ENCODE results near the gene RRP36.

RRP36 gene

DNA sequence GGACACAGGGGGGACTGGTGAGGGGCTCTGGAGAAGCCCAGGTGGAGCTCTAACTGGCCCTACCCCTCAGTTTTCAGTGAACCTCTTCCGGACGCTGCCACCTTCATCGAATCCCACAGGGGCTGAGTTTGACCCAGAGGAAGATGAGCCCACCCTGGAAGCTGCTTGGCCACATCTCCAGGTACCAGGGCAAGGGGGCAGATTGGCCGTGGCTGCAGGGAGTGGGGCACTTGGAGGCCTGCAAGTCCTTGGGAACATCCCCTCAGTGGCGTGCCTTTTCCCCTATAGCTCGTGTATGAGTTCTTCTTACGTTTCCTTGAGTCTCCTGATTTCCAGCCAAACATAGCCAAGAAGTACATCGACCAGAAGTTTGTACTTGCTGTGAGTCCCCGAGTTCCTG lies 14.3 kb upstream of the RRP36 start:
- DNase-seq (ENCODE audit: low spot score), result no peak

DNA sequence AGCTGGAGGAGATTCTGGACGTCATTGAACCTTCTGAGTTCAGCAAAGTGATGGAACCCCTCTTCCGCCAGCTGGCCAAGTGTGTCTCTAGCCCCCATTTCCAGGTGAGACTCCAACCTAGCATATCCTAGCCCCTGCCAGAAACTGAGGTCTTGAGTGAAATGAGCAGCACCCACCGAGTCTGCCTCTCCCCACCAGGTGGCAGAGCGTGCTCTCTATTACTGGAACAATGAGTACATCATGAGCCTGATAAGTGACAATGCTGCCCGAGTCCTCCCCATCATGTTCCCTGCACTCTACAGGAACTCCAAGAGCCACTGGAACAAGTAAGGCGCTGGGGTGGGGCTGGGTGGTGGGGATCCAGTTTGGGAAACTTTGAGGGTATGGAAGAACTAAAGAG lies 12.3 kb upstream of the RRP36 start:
- peak; percentile 59 for DNase-seq (ENCODE audit: low spot score)

DNA sequence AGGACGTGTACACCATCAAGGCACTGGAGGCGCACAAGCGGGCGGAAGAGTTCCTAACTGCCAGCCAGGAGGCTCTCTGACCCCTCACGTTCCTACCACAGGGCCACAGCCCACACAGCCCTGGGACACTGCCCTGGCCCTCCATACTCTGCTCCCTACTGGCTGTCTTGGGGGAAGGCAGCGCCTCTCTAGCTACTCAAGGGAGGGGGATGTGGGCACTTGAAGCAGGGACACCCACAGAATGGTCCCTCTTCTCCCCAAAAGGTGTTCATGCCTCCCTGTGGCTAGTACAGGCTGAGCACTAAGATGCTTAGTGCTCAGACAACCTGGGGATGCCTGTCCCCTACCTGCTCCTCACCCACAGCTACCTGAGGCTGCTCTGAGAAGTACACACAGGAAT lies 10.2 kb upstream of the RRP36 start:
- DNase-seq (ENCODE audit: low spot score), result no peak

- DNase-seq (ENCODE audit: low spot score), result no peak
Measured at GRCh38 chr6:43012364-43012763, 9.1 kb upstream of the RRP36 start.

GRCh38 chr6:43013097-43013842 lies 8.2 kb upstream of the RRP36 start:
- no peak for DNase-seq (ENCODE audit: low spot score)

DNA sequence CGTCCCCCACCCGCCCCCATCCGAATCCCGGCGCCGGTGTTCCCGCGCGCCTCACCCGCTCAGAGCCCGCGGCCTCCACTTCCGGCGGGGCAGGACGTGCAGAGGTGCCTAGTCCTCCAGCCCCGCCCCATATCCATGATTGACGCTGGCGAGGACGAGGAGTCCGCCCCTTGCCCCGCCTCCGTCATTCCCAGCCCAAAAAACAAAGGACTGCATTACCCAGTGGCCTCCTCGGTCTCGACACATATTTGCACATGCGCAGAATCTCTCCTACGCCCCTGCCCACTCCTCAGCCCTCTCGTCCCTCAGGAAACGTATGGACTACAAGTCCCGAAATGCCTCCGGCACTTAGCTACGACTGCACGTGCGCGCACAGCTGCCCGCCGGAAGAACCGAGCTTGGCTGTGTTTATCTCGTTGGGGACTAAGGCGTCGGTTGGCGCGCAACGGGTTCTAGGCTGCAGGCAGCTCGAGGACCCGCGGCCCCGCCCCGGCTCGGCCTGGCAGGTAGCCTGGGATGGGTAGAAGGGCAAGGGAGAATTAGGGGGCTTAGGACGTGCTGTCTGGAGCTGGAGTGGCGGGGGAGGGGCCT lies 7.5 kb upstream of the RRP36 start, which contains the start of the genes KLHDC3 and MEA1:
KLHDC3 (plus strand) TSS at position 407 of the 591 bp plus-strand sequence. CDS start 2,944 bp downstream, outside the sequence.
MEA1 (minus strand) TSS at position 104 of the 591 bp plus-strand sequence. CDS start 133 bp downstream, outside the sequence.
- peak; percentile 94 for DNase-seq (ENCODE audit: low spot score)

- DNase-seq (ENCODE audit: low spot score), result no peak
Measured at GRCh38 chr6:43014434-43014909, 7.0 kb upstream of the RRP36 start.

DNA sequence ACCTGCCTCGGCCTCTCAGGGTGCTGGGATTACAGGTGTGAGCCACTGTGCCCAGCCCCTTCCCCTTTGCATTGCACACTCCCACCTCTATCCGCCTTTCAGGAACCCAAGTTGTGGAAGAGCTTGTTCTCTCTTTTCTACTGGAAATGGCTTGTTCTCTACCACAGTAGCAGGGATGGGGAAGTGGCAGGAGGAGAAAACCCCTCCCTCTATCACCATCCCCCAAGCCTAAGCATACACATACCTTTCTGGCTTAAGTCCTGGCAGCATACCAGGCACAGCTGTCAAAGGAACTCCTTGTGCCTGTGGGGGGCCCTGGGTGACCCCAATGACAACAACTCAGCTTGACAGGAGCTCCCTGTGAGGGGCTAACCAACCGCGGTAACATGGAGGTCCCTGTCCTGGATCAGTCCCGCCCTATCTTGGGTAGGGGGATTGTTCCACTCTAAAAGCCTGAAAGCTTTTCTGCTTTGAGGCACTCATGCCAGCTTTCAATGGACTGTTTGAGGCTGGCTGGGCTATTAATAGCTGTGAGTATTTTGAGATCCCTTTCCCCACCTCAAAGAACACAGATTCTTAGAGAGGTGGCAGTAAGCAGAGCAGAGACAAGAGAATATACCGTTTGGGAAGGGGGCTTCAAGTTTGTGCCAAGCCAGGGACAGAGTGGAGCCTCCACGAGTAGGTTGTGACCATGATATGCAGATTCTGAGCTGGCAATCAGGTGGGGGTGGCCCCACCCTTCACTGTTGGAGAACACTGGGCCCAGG lies 5.1 kb upstream of the RRP36 start:
- no peak for DNase-seq (ENCODE audit: low spot score)

- DNase-seq (ENCODE audit: low spot score), result no peak
Measured at GRCh38 chr6:43016943-43017334, 4.5 kb upstream of the RRP36 start.

DNA sequence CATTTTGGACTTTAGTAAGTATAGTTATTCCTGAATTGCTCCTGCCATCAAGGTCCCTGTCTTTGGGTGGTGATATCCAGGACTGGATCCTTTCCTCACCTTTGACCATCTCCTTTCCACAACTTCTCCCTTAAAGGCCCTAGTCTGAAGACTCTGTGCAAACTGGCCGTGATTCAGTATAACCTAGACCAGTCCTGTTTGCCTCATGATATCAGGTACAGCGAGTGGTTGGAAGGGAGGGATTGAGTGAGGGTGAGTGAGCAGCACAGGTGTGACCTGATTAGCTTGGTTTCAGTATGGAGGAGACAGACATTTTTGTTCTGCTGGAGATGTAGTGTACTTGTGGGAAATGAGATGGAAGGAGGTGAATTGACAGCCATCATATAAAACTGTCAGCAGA lies 2.3 kb upstream of the RRP36 start:
- DNase-seq (ENCODE audit: low spot score), result no peak

- DNase-seq (ENCODE audit: low spot score), result no peak
Measured at GRCh38 chr6:43020052-43020705, 1.2 kb upstream of the RRP36 start.

DNA sequence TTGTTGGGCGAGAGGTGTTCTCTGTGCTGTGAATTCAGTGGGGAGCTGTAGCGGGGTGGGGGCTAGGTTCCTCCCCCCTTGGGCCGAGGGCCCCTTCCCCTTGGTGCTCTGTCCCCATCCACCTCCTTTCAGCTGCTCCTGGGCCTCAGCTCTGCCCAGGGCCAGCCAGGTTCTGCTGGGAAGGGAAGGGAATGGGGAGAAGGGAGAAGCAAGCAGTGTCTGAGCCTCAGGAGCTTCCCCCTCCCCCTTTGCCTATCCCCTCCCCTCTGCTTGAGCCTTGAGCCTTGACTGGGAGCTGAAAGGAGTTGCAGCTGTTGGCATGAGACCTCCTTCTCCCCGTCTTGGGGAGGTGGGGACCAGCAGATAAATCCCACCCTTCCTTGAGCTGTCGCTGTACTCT lies 576 bp upstream of the RRP36 start:
- no peak for DNase-seq (ENCODE audit: low spot score)

- no peak for DNase-seq (ENCODE audit: low spot score)
Measured at GRCh38 chr6:43024436-43024835, 3.0 kb downstream of the RRP36 start.

- DNase-seq (ENCODE audit: low spot score), result no peak
Measured at GRCh38 chr6:43026365-43026764, 4.9 kb downstream of the RRP36 start.

GRCh38 chr6:43029120-43029519 lies 7.7 kb downstream of the RRP36 start:
- no peak for DNase-seq (ENCODE audit: low spot score)

DNA sequence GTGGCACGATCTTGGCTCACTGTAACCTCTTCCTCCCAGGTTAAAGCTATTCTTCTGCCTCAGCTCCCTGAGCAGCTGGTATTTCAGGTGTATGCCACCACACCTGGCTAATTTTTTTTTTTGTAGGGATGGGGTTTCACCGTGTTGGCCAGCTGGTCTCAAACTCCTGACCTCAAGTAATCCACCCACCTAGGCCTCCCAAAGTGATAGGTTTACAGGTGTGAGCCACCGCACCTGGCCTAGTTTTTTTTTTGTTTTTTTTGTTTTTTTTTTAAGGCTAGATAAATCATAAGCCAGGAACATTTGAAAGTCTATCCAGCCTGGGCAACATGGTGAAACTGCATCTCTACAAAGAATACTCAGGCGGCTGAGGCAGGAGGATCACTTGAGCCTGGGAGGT lies 10.9 kb downstream of the RRP36 start:
- no peak for DNase-seq (ENCODE audit: low spot score)

DNA sequence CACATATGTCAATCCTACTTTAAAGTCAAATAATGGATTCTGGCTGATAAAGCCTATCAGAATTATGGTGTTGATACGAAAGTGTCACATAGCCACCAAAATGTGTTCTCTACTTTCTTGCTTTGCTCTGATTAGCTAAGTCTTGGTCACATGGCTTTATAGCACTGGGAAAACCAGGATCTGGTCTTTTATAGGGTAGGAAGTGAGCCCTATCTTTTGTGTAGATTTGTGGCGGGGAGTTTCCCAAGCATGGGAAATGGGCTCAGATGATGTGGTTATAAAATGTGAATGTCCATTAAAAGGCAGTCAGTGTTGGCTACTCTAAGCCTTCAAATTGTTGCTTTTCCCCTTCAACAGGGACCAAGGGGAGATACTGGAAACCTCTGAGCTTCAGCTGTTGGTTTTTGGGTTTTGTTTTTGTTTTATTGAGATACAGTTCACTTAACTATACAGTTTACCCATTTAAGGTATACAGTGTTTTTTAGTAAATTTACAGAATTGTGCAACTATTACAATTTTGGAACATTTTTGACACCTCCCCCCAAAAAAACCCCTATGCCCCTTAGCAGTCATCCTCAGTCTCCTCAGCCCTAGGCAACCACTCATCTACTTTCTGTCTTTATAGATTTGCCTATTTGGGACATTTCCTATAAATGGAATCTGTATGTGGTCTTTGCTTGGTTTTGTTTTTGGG lies 12.2 kb downstream of the RRP36 start:
- no peak for DNase-seq (ENCODE audit: low spot score)

DNA sequence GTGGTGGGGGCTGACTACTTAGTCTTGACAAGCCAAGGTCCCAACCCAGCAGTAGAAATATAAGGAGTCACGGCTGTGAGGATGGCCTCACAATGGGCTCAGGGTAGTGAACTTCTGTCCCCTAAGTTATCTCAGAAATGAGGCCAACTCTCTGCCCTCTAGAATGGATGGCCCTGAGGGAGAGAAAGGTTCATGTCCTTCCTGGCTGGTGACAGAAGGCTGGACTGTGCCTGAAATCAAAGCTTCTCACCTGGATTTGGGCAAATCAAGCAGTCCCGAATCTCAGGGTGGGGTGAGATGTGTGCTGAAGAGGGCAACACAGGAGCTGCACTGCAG lies 12.7 kb downstream of the RRP36 start:
- DNase-seq (ENCODE audit: low spot score), result no peak

- DNase-seq (ENCODE audit: low spot score), result no peak
Measured at GRCh38 chr6:43035495-43036194, 14.2 kb downstream of the RRP36 start.

GRCh38 chr6:43036712-43037111 lies 15.3 kb downstream of the RRP36 start:
- DNase-seq (ENCODE audit: low spot score), result no peak

DNA sequence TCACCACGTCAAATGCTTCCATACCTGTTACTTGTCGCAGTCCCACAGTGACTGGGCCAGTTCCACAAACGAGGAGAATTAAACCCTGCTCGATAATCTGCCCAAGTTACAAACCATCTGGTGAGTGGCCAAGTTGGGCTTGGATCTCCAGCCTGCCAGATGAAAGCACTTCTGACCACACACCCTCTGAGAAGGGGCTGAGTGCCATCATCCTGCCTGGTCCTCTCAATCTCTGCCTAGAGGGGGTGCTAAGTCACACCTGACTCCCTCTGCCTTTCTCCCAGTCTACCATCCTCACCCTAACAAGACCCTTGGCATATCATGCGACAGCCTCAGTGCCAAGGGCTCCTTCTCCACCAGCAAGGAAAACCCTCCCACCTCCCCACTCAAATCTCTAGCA lies 15.8 kb downstream of the RRP36 start:
- DNase-seq (ENCODE audit: low spot score), result no peak
